Cardiac muscle cell (in vitro differentiated cells and primary cell): Measurements from ENCODE around the gene MET. TPM values are rescaled to one million over a fixed set of nuclear protein-coding genes. Genes with fewer than 3 reads are reported as not detected.

ENCODE experiments used
- DNase-seq, 2 donors: peaks; one replicate each; pipeline versions ENCODE4 v3.0.0 to v3.0.0-alpha.2; 2010 to 2017; ENCODE audit warnings: low read depth in 1 of 2, low spot score in 1 of 2
- H3K27ac ChIP-seq: fragments of 200-600 bp; sonication (generic); 2 replicates; pipeline ENCODE4 v1.5.1; 2016
- H3K27me3 ChIP-seq: fragments of 200-600 bp; sonication (generic); 2 replicates; pipeline ENCODE4 v1.6.0; 2016; ENCODE audit warnings: control low read depth
- H3K36me3 ChIP-seq: fragments of 200-600 bp; sonication (generic); 2 replicates; pipeline ENCODE4 v1.5.1; 2016; ENCODE audit warnings: control low read depth
- H3K4me1 ChIP-seq: fragments of 200-600 bp; sonication (generic); 2 replicates; pipeline ENCODE4 v1.8.1; 2017; ENCODE audit warnings: low read depth, mild to moderate bottlenecking, mixed run types
- H3K4me3 ChIP-seq: fragments of 200-600 bp; sonication (generic); 2 replicates; pipeline ENCODE4 v1.5.1; 2016; ENCODE audit warnings: mild to moderate bottlenecking
- H3K9me3 ChIP-seq: fragments of 200-600 bp; sonication (generic); 2 replicates; pipeline ENCODE4 v1.5.1; 2017; ENCODE audit warnings: low read depth, mild to moderate bottlenecking, control low read depth
- CTCF ChIP-seq: IDR thresholded peaks from 2 replicates; pipeline ENCODE4 v1.5.1; 2012; ENCODE audit warnings: low read depth, mild to moderate bottlenecking, low read length
- polyA plus RNA-seq: library from polyadenylated mRNA; unstranded; fragments of >200 nt; fragmentation: Nextera tagmentation; extraction: Ambion mirVana; gene quantifications from 2 replicates; pipeline ENCODE4 v1.2.1, GENCODE V29; 2016
- total RNA-seq: library from RNA; depleted of rRNA; stranded (reverse); fragments of >200 nt; gene quantifications from 2 replicates; pipeline ENCODE4 v1.2.3, GENCODE V29; 2016

The MET gene
- total and polyA plus RNA-seq, 2 experiments from 2014 or later = 1.8 to 1.9 TPM

GRCh38 chr7:116686812-116687419, 14.9 kb downstream of the MET start:
- Histone ChIP-seq H3K27me3 (peaks cover 8% of the 10 kb centered on the region), H3K27ac (no peak overlapping the region), H3K9me3 (no peaks in the 10 kb centered on the region), H3K4me3 (no peak overlapping the region), H3K36me3 (no peaks in the 10 kb centered on the region), H3K4me1 (peaks cover 7% of the 10 kb centered on the region)
- DNase-seq = no peak
- TF ChIP-seq CTCF = no peak

DNA sequence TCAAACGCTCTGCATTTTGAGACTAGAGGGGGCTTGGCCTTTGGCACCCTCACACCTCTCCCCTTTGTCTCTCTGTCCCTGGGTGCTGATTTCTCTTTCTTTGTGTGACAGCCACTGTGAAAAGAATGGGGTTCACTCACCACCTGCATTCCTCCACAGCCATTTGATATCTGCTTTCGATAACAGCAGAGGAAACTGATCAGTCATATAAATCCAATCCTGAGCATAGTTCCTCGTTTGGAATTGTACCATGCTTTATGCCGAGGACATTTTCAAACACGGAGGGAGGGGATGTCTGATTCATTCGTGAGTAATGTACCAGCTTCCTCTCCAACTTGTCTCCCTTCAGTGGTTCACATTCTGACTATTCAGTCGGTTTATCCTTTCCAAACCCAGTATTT, 15.8 kb downstream of the MET start:
- peak in 1 of 2 donors; percentile 75 for DNase-seq
- no peak overlapping the region for H3K4me3 ChIP-seq
- H3K36me3 ChIP-seq = no peaks in the 10 kb centered on the region
- no peak overlapping the region for H3K27ac ChIP-seq
- no peaks in the 10 kb centered on the region for H3K9me3 ChIP-seq
- H3K27me3 ChIP-seq = peaks cover 8% of the 10 kb centered on the region
- no peak for TF ChIP-seq CTCF
- peaks cover 11% of the 10 kb centered on the region for H3K4me1 ChIP-seq

GRCh38 chr7:116689790-116690259, 17.8 kb downstream of the MET start:
- Histone ChIP-seq H3K27me3 (peaks cover 8% of the 10 kb centered on the region), H3K27ac (no peak overlapping the region), H3K4me3 (no peak overlapping the region), H3K9me3 (no peaks in the 10 kb centered on the region), H3K4me1 (peaks cover 11% of the 10 kb centered on the region), H3K36me3 (no peaks in the 10 kb centered on the region)
- no peak for DNase-seq
- TF ChIP-seq CTCF = no peak

DNA sequence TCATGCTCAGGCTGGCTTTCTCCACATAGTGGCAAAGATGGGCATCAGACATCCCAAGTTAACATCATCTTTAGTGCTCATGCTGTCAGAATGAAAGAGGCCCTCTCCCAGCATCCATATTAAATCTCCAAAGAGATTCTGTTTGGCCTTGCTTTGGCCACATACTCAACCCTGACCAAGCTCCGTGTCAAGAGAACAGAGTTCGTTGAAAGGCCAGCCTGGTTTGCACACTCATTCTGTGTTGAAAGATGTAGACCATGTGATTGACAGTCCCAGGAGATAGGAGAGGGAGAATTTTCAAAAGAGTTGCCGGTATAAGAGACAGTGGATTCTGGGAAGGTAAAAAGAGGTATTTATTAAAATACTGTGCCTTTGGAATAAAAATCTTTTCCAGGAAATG, 19.7 kb downstream of the MET start:
- Histone ChIP-seq H3K36me3 (no peaks in the 10 kb centered on the region), H3K27me3 (peaks cover 10% of the 10 kb centered on the region), H3K27ac (no peak overlapping the region), H3K4me1 (peaks cover 11% of the 10 kb centered on the region), H3K4me3 (no peak overlapping the region), H3K9me3 (no peaks in the 10 kb centered on the region)
- DNase-seq = peak; percentile 40 to 47
- no peak for TF ChIP-seq CTCF

DNA sequence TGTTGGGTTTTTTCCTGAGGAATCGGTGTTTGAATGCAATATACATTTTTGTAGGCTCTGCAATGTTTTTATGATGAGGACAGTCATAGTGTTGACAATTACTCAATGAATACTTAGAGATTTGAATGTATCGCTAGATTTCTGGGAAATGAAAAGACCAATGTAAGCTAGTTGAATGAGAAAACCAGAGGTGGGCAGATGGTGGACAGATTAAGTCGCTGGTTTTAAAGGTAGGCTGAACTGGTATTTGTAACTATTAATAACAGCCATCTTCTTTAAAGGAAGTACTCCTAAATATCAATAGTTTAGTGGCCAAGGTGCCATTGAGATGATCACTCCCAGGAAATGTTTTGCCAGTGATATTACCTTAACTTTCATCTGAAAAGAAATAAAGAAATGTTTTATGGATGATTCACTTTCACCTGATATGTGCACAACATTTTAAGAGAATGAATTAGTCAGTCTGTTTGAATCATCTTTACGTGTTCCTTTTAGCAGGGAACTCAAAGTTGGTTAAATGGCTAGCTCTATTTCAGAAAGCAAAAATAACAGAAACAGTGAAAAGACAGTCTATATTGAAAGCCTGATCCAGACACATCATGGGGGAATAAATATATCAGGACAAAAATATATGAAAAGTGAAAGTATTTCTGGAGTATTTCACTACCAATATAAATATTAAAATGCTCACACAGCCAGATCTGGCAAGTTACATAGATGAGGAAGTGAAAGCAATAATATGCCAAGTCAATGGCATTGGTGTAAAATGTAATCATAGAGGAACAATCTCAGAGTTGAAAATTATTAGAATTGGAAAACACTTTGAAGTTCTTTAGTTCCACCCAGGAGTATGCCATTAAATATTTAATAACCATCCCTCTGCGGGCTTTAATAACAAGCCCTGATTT, 20.7 kb downstream of the MET start:
- TF ChIP-seq CTCF = no peak
- no peaks in the 10 kb centered on the region for H3K36me3 ChIP-seq
- DNase-seq = no peak
- H3K27me3 ChIP-seq = peaks cover 3% of the 10 kb centered on the region
- H3K4me3 ChIP-seq = no peak overlapping the region
- H3K9me3 ChIP-seq = no peaks in the 10 kb centered on the region
- H3K4me1 ChIP-seq = peaks cover 11% of the 10 kb centered on the region
- no peak overlapping the region for H3K27ac ChIP-seq
